Neural progenitor cell (in vitro differentiated cells): ENCODE measurements around the gene SMARCA4. TPM values are rescaled to one million over a fixed set of nuclear protein-coding genes. Genes with fewer than 3 reads are reported as not detected.

Experiments used
- DNase-seq: peaks from one replicate; pipeline ENCODE4 v3.0.0-alpha.2; 2016; ENCODE audit warnings: low spot score
- H2AFZ ChIP-seq: fragments of 200-600 bp; sonication (generic); replicated peaks from 2 replicates; pipeline ENCODE4 v1.6.1; 2016; ENCODE audit warnings: antibody characterized with exemption
- H3F3A ChIP-seq: fragments of 200-600 bp; sonication (generic); 2 replicates; pipeline ENCODE4 v1.6.1; 2016; ENCODE audit warnings: antibody characterized with exemption, low read depth
- H3K27ac ChIP-seq: fragments of 200-600 bp; sonication (generic); 2 replicates; pipeline ENCODE4 v1.5.1; 2016; ENCODE audit warnings: mild to moderate bottlenecking
- H3K27me3 ChIP-seq: fragments of 200-600 bp; sonication (generic); 2 replicates; pipeline ENCODE4 v1.6.1; 2016; ENCODE audit warnings: mild to moderate bottlenecking, moderate library complexity
- H3K36me3 ChIP-seq: fragments of 200-600 bp; sonication (generic); 2 replicates; pipeline ENCODE4 v1.5.1; 2016
- H3K4me1 ChIP-seq: fragments of 200-600 bp; sonication (generic); 2 replicates; pipeline ENCODE4 v1.6.1; 2016; ENCODE audit warnings: mixed run types
- H3K4me2 ChIP-seq: fragments of 200-600 bp; sonication (generic); 2 replicates; pipeline ENCODE4 v1.6.1; 2016
- H3K4me3 ChIP-seq: fragments of 200-600 bp; sonication (generic); 2 replicates; pipeline ENCODE4 v1.5.1; 2016
- H3K79me2 ChIP-seq: fragments of 200-600 bp; sonication (generic); 2 replicates; pipeline ENCODE4 v1.6.1; 2016; ENCODE audit warnings: low read depth
- H3K9ac ChIP-seq: fragments of 200-600 bp; sonication (generic); 2 replicates; pipeline ENCODE4 v1.6.1; 2016
- H3K9me3 ChIP-seq: fragments of 200-600 bp; sonication (generic); 2 replicates; pipeline ENCODE4 v1.5.1; 2016; ENCODE audit warnings: low read depth
- H4K20me1 ChIP-seq: fragments of 200-600 bp; sonication (generic); 2 replicates; pipeline ENCODE4 v1.6.1; 2016; ENCODE audit warnings: low read depth
- H3K27ac Mint-ChIP-seq: 3 replicates; pipeline ENCODE4 v1.8.0; 2021; ENCODE audit warnings: mixed read lengths
- H3K27me3 Mint-ChIP-seq: 2 replicates; pipeline ENCODE4 v1.8.0; 2022; ENCODE audit warnings: low read depth, mild to moderate bottlenecking, inconsistent platforms, moderate library complexity, mixed read lengths; ENCODE audit not compliant: insufficient read depth
- H3K36me3 Mint-ChIP-seq: 3 replicates; pipeline ENCODE4 v1.8.0; 2021; ENCODE audit warnings: mixed read lengths
- H3K4me1 Mint-ChIP-seq: 3 replicates; pipeline ENCODE4 v1.8.0; 2021; ENCODE audit warnings: mixed read lengths
- H3K4me3 Mint-ChIP-seq: 3 replicates; pipeline ENCODE4 v1.8.0; 2021; ENCODE audit warnings: mild to moderate bottlenecking, moderate library complexity, mixed read lengths
- H3K9me3 Mint-ChIP-seq: 3 replicates; pipeline ENCODE4 v1.8.0; 2020; ENCODE audit warnings: mixed read lengths
- CTCF ChIP-seq: fragments of 200-600 bp; sonication (generic); IDR thresholded peaks from 2 replicates; pipeline ENCODE4 v1.5.1; 2017; ENCODE audit warnings: antibody characterized with exemption, mild to moderate bottlenecking
- EZH2 ChIP-seq: fragments of 200-600 bp; sonication (generic); IDR thresholded peaks from 2 replicates; pipeline ENCODE4 v1.6.1; 2017; ENCODE audit warnings: antibody characterized with exemption, mild to moderate bottlenecking, moderate library complexity
- EZH2phosphoT487 ChIP-seq: fragments of 200-600 bp; sonication (generic); IDR thresholded peaks from 2 replicates; pipeline ENCODE4 v1.6.1; 2017; ENCODE audit warnings: antibody characterized with exemption
- total RNA-seq: library from RNA; depleted of rRNA; stranded (reverse); fragments of >200 nt; gene quantifications from 2 replicates; pipeline ENCODE4 v1.2.3, GENCODE V29; 2015; ENCODE audit warnings: low replicate concordance

Gene SMARCA4
- total RNA-seq, 1 donor from 2014 or later, result 169 TPM

- Mint-ChIP-seq H3K27ac (peak overlapping the region; percentile 83), H3K9me3 (peaks cover 5% of the 10 kb centered on the region), H3K4me3 (peak overlapping the region; percentile 57), H3K36me3 (peaks cover 30% of the 10 kb centered on the region), H3K4me1 (peaks cover 2% of the 10 kb centered on the region), H3K27me3 (peaks cover 3% of the 10 kb centered on the region)
- H3K79me2 ChIP-seq, result peaks cover 100% of the 10 kb centered on the region
- no peak for TF ChIP-seq EZH2phosphoT487
- TF ChIP-seq EZH2, result no peak
- TF ChIP-seq CTCF, result no peak
- no peak overlapping the region for H3K4me2 ChIP-seq
- H3K4me3 ChIP-seq, result no peak overlapping the region
- no peaks in the 10 kb centered on the region for H3K9me3 ChIP-seq
- no peaks in the 10 kb centered on the region for H3K27me3 ChIP-seq
- DNase-seq, result no peak
- no peak overlapping the region for H3K27ac ChIP-seq
- peaks cover 5% of the 10 kb centered on the region for H3F3A ChIP-seq
- H3K4me1 ChIP-seq, result no peaks in the 10 kb centered on the region
- H2AFZ ChIP-seq, result no peak overlapping the region
- H4K20me1 ChIP-seq, result peaks cover 94% of the 10 kb centered on the region
- H3K36me3 ChIP-seq, result no peaks in the 10 kb centered on the region
- H3K9ac ChIP-seq, result no peak overlapping the region
Observed at GRCh38 chr19:10976131-10976892, 15.5 kb downstream of the SMARCA4 start.

- no peak overlapping the region for H3K9ac ChIP-seq
- H3K27ac ChIP-seq, result no peak overlapping the region
- H3K79me2 ChIP-seq, result peaks cover 100% of the 10 kb centered on the region
- peaks cover 94% of the 10 kb centered on the region for H4K20me1 ChIP-seq
- Mint-ChIP-seq H3K4me1 (peaks cover 2% of the 10 kb centered on the region), H3K27ac (no peak overlapping the region), H3K9me3 (peaks cover 5% of the 10 kb centered on the region), H3K4me3 (no peak overlapping the region), H3K36me3 (peaks cover 28% of the 10 kb centered on the region), H3K27me3 (peaks cover 3% of the 10 kb centered on the region)
- peaks cover 5% of the 10 kb centered on the region for H3F3A ChIP-seq
- H3K4me3 ChIP-seq, result no peak overlapping the region
- DNase-seq, result no peak
- H3K36me3 ChIP-seq, result no peaks in the 10 kb centered on the region
- no peaks in the 10 kb centered on the region for H3K4me1 ChIP-seq
- H2AFZ ChIP-seq, result no peak overlapping the region
- H3K4me2 ChIP-seq, result no peak overlapping the region
- H3K27me3 ChIP-seq, result no peaks in the 10 kb centered on the region
- H3K9me3 ChIP-seq, result no peaks in the 10 kb centered on the region
- TF ChIP-seq CTCF, result no peak
- TF ChIP-seq EZH2phosphoT487, result no peak
- no peak for TF ChIP-seq EZH2
Observed at GRCh38 chr19:10977742-10978092, 16.9 kb downstream of the SMARCA4 start.

- Histone ChIP-seq H3K9ac (no peak overlapping the region), H3K4me2 (no peak overlapping the region), H3K27ac (no peak overlapping the region), H3K9me3 (no peaks in the 10 kb centered on the region), H3K27me3 (no peaks in the 10 kb centered on the region), H3K36me3 (no peaks in the 10 kb centered on the region), H2AFZ (no peak overlapping the region), H3K79me2 (peaks cover 100% of the 10 kb centered on the region), H3K4me1 (no peaks in the 10 kb centered on the region), H4K20me1 (peaks cover 100% of the 10 kb centered on the region), H3F3A (no peaks in the 10 kb centered on the region), H3K4me3 (no peak overlapping the region)
- peaks cover 31% of the 10 kb centered on the region for H3K36me3 Mint-ChIP-seq
- peaks cover 2% of the 10 kb centered on the region for H3K9me3 Mint-ChIP-seq
- H3K4me1 Mint-ChIP-seq, result no peaks in the 10 kb centered on the region
- H3K4me3 Mint-ChIP-seq, result no peak overlapping the region
- no peak overlapping the region for H3K27ac Mint-ChIP-seq
- peaks cover 3% of the 10 kb centered on the region for H3K27me3 Mint-ChIP-seq
- TF ChIP-seq EZH2, result no peak
- no peak for TF ChIP-seq CTCF
- no peak for TF ChIP-seq EZH2phosphoT487
- no peak for DNase-seq
Observed at GRCh38 chr19:10979951-10980381, 19.1 kb downstream of the SMARCA4 start.
